Activated CD8-positive, alpha-beta T cell treated with anti-CD3 and anti-CD28 coated beads for 36 hours (primary cell): Measurements from ENCODE around the gene STXBP4. TPM values are rescaled to one million over a fixed set of nuclear protein-coding genes. Genes with fewer than 3 reads are reported as not detected.

Source experiments
- ATAC-seq: fragments of 200-7000 bp; cut with Tn5 transposase; one replicate; pipeline ENCODE4 v1.10.0; 2021; ENCODE audit warnings: mild to moderate bottlenecking, moderate library complexity
- CTCF ChIA-PET: fragments of 350-600 bp; sonication (Branson Sonifier 250); formaldehyde crosslinking; loops from one replicate; lab custom pipeline; 2021; ENCODE audit warnings: antibody characterized with exemption; lab: Charles Lee
- POLR2A ChIA-PET: fragments of 350-600 bp; sonication (Branson Sonifier 250); formaldehyde crosslinking; loops from one replicate; lab custom pipeline; 2021; ENCODE audit warnings: antibody characterized with exemption; lab: Charles Lee
- DNase-seq: peaks from one replicate; pipeline ENCODE4 v3.0.0-alpha.2; 2020
- H3K27ac Mint-ChIP-seq: one replicate; pipeline ENCODE4 v1.8.0; 2021; ENCODE audit warnings: mild to moderate bottlenecking, mixed read lengths
- H3K27me3 Mint-ChIP-seq: one replicate; pipeline ENCODE4 v1.8.0; 2021; ENCODE audit warnings: mixed read lengths
- H3K36me3 Mint-ChIP-seq: one replicate; pipeline ENCODE4 v1.8.0; 2021; ENCODE audit warnings: low read depth, mixed read lengths
- H3K4me1 Mint-ChIP-seq: one replicate; pipeline ENCODE4 v1.8.0; 2021; ENCODE audit warnings: low read depth, mixed read lengths
- H3K4me3 Mint-ChIP-seq: one replicate; pipeline ENCODE4 v1.8.0; 2021; ENCODE audit warnings: mild to moderate bottlenecking, moderate library complexity, mixed read lengths
- H3K9me3 Mint-ChIP-seq: one replicate; pipeline ENCODE4 v1.8.0; 2021; ENCODE audit warnings: mixed read lengths
- CTCF ChIP-seq: fragments of 200-600 bp; IDR thresholded peaks from one replicate; pipeline ENCODE4 v1.8.0; 2022; ENCODE audit warnings: antibody characterized with exemption, mild to moderate bottlenecking
- intact Hi-C: fragments of 100-400 bp; cut with micrococcal nuclease; formaldehyde crosslinking; loops from one replicate; pipeline ENCODE4 v1.10.0; 2022
- total RNA-seq, 2 experiments: library from RNA; stranded (reverse); gene quantifications; one replicate each; pipeline ENCODE4 v1.2.3, GENCODE V29; 2021

Gene STXBP4
- total RNA-seq, 2 experiments from 2014 or later: 4.8 to 6.4 TPM

GRCh38 chr17:55175788-55176427 lies 207.3 kb downstream of the STXBP4 start:
- Mint-ChIP-seq H3K4me3 (no peak overlapping the region), H3K4me1 (no peaks in the 10 kb centered on the region), H3K27me3 (no peaks in the 10 kb centered on the region), H3K27ac (no peak overlapping the region), H3K9me3 (peaks cover 8% of the 10 kb centered on the region), H3K36me3 (peaks cover 9% of the 10 kb centered on the region)
- CTCF ChIA-PET: no interaction called here
- ATAC-seq: no peak
- no peak for TF ChIP-seq CTCF
- DNase-seq: no peak
- POLR2A ChIA-PET: no interaction called here
- intact Hi-C loops: no loop called here

- DNase-seq: no peak
- no peak for TF ChIP-seq CTCF
- ChIA-PET CTCF (no interaction called here), POLR2A (no interaction called here)
- Mint-ChIP-seq H3K27me3 (peaks cover 1% of the 10 kb centered on the region), H3K27ac (no peak overlapping the region), H3K4me1 (no peaks in the 10 kb centered on the region), H3K36me3 (peaks cover 11% of the 10 kb centered on the region), H3K9me3 (peaks cover 11% of the 10 kb centered on the region), H3K4me3 (no peak overlapping the region)
- no peak for ATAC-seq
- intact Hi-C loops: no loop called here
Observed at GRCh38 chr17:55177159-55177854, 208.7 kb downstream of the STXBP4 start.

GRCh38 chr17:55177855-55178217 lies 209.3 kb downstream of the STXBP4 start:
- Mint-ChIP-seq H3K27ac (no peak overlapping the region), H3K4me3 (no peak overlapping the region), H3K9me3 (peaks cover 16% of the 10 kb centered on the region), H3K36me3 (peaks cover 11% of the 10 kb centered on the region), H3K4me1 (no peaks in the 10 kb centered on the region), H3K27me3 (peaks cover 1% of the 10 kb centered on the region)
- ChIA-PET POLR2A (no interaction called here), CTCF (no interaction called here)
- TF ChIP-seq CTCF: no peak
- DNase-seq (no peak), ATAC-seq (no peak)
- intact Hi-C loops: no loop called here

- DNase-seq (no peak), ATAC-seq (no peak)
- H3K4me1 Mint-ChIP-seq: no peaks in the 10 kb centered on the region
- TF ChIP-seq CTCF: no peak
- ChIA-PET POLR2A (no interaction called here), CTCF (no interaction called here)
- peaks cover 3% of the 10 kb centered on the region for H3K27me3 Mint-ChIP-seq
- H3K9me3 Mint-ChIP-seq: peaks cover 6% of the 10 kb centered on the region
- no peaks in the 10 kb centered on the region for H3K36me3 Mint-ChIP-seq
- intact Hi-C loops: no loop called here
- no peak overlapping the region for H3K27ac Mint-ChIP-seq
- no peak overlapping the region for H3K4me3 Mint-ChIP-seq
Observed at GRCh38 chr17:55186937-55187770, 218.6 kb downstream of the STXBP4 start.

- H3K36me3 Mint-ChIP-seq: no peaks in the 10 kb centered on the region
- H3K27ac Mint-ChIP-seq: no peak overlapping the region
- intact Hi-C loops: no loop called here
- no peak for ATAC-seq
- H3K27me3 Mint-ChIP-seq: peaks cover 3% of the 10 kb centered on the region
- CTCF ChIA-PET: interaction anchor here (1.1 kb wide), 1 partner anchor 11 kb away, joined by 3 read pairs; no protein-coding TSS in a partner anchor
- no peaks in the 10 kb centered on the region for H3K9me3 Mint-ChIP-seq
- POLR2A ChIA-PET: no interaction called here
- no peaks in the 10 kb centered on the region for H3K4me1 Mint-ChIP-seq
- no peak for DNase-seq
- no peak overlapping the region for H3K4me3 Mint-ChIP-seq
- TF ChIP-seq CTCF: no peak
Observed at GRCh38 chr17:55190748-55191147, 222.2 kb downstream of the STXBP4 start.
